Activated T-helper 1 cell treated with anti-CD3 and anti-CD28 coated beads, Interleukin-12 subunit alpha, Interleukin-12 subunit beta, Interleukin-2, Interleukin-4 antibody, amounts not matched to agents 30 ng/mL and 10 ng/mL and 1 ng/mL, durations not matched to agents 14 hours and 24 hours and 36 hours (primary cell): ENCODE data around the gene BCAS3. TPM values are rescaled to one million over a fixed set of nuclear protein-coding genes. Genes with fewer than 3 reads are reported as not detected.

Experiments used
- DNase-seq: peaks from one replicate; pipeline ENCODE4 v3.0.0; 2021; ENCODE audit warnings: low spot score
- H3K27ac Mint-ChIP-seq: one replicate; pipeline ENCODE4 v1.8.0; 2021; ENCODE audit warnings: mild to moderate bottlenecking, mixed read lengths
- H3K27me3 Mint-ChIP-seq: one replicate; pipeline ENCODE4 v1.8.0; 2022; ENCODE audit warnings: mild to moderate bottlenecking, moderate library complexity, mixed read lengths; ENCODE audit not compliant: insufficient read depth
- H3K36me3 Mint-ChIP-seq: one replicate; pipeline ENCODE4 v1.8.0; 2021; ENCODE audit warnings: low read depth, mixed read lengths
- H3K4me1 Mint-ChIP-seq: one replicate; pipeline ENCODE4 v1.8.0; 2021; ENCODE audit warnings: low read depth, mixed read lengths
- H3K4me3 Mint-ChIP-seq: one replicate; pipeline ENCODE4 v1.8.0; 2021; ENCODE audit warnings: mild to moderate bottlenecking, moderate library complexity, mixed read lengths
- H3K9me3 Mint-ChIP-seq: one replicate; pipeline ENCODE4 v1.8.0; 2021; ENCODE audit warnings: mixed read lengths
- intact Hi-C: fragments of 100-400 bp; cut with micrococcal nuclease; formaldehyde crosslinking; loops from one replicate; pipeline ENCODE4 v1.15.1; 2024
- total RNA-seq: library from RNA; stranded (reverse); gene quantifications from 2 replicates; pipeline ENCODE4 v1.2.3, GENCODE V29; 2022

The BCAS3 gene
- total RNA-seq, 1 donor from 2014 or later, result 8.3 TPM

- Mint-ChIP-seq H3K27ac (no peak overlapping the region), H3K36me3 (no peaks in the 10 kb centered on the region), H3K4me1 (no peaks in the 10 kb centered on the region), H3K4me3 (no peak overlapping the region), H3K9me3 (no peaks in the 10 kb centered on the region), H3K27me3 (peaks cover 2% of the 10 kb centered on the region)
- DNase-seq, result no peak
- intact Hi-C loops, result no loop called here
These were observed 522.0 kb downstream of the BCAS3 start for GRCh38 chr17:61199431-61200338.

DNA sequence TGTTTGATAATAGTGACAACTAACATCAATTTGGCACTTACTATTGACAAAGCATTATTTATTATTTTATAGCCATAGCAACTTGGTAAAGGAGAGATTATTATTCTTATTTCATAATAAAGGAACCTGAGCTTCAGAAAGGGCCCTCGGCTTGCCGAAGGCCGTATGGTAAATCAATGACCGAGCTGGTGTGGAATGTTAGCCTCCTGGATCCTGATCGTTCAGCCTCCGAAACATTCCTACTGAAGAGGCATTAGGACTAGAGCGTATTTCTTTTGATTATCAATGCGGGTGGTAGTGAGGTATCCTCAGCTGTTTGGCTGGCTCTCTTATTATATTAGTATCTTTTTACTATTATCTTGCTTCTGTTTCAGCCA is 522.7 kb downstream of the BCAS3 start:
- peaks cover 2% of the 10 kb centered on the region for H3K27me3 Mint-ChIP-seq
- H3K27ac Mint-ChIP-seq, result no peak overlapping the region
- no peaks in the 10 kb centered on the region for H3K4me1 Mint-ChIP-seq
- DNase-seq, result no peak
- no peaks in the 10 kb centered on the region for H3K36me3 Mint-ChIP-seq
- H3K4me3 Mint-ChIP-seq, result no peak overlapping the region
- no peaks in the 10 kb centered on the region for H3K9me3 Mint-ChIP-seq
- intact Hi-C loops, result no loop called here

- Mint-ChIP-seq H3K27ac (no peak overlapping the region), H3K9me3 (no peaks in the 10 kb centered on the region), H3K4me3 (no peak overlapping the region), H3K36me3 (no peaks in the 10 kb centered on the region), H3K4me1 (no peaks in the 10 kb centered on the region), H3K27me3 (peaks cover 2% of the 10 kb centered on the region)
- no peak for DNase-seq
- intact Hi-C loops, result no loop called here
These were observed 523.6 kb downstream of the BCAS3 start for GRCh38 chr17:61201211-61201610.

DNA sequence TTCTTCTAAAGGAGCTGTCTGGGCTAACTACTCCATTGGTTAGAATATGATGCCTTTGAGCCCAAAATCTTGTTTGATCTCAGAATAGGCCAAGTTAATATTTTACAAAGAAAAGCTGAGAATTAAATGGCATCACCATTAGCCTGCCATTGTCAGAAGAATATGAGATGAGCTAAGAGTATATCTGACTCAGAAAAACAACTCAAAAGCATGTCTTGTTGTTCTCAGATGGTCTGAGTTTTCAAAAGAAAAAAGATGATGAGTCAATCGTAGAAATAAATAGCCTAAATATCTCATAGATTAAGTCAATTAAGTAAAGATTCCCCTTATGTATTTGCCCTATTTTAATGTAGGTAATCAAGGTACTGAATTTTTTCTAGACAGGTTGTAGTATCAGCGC is 524.9 kb downstream of the BCAS3 start:
- H3K36me3 Mint-ChIP-seq, result no peaks in the 10 kb centered on the region
- no peak overlapping the region for H3K4me3 Mint-ChIP-seq
- no peak for DNase-seq

GRCh38 chr17:61203671-61204131 is 526.0 kb downstream of the BCAS3 start:
- Mint-ChIP-seq H3K9me3 (no peaks in the 10 kb centered on the region), H3K4me3 (no peak overlapping the region), H3K27me3 (peaks cover 3% of the 10 kb centered on the region), H3K4me1 (peaks cover 5% of the 10 kb centered on the region), H3K27ac (no peak overlapping the region), H3K36me3 (no peaks in the 10 kb centered on the region)
- intact Hi-C loops, result no loop called here
- no peak for DNase-seq

More for the DNA sequence above, 524.9 kb downstream of the BCAS3 start:
- Mint-ChIP-seq H3K27ac (no peak overlapping the region), H3K9me3 (no peaks in the 10 kb centered on the region), H3K4me1 (no peaks in the 10 kb centered on the region), H3K27me3 (peaks cover 2% of the 10 kb centered on the region)
- intact Hi-C loops, result no loop called here

DNA sequence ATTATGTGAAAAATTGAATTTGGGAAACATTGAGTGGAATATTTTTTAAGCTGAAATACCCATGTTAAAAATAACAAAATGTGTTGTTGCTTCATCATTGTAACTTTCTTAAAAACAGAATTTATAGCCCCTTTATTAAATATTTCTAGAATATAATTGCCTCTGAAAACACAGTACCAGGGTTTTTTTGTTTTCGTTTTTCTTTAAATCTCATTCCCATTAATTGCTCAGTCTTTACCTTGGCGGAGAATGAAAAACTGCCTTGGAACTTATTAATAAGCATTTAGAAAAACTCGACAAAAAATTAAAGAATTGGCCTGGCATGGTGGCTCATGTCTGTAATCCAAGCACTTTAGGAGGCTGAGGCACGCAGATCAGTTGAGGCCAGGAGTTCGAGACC is 526.8 kb downstream of the BCAS3 start:
- no peaks in the 10 kb centered on the region for H3K9me3 Mint-ChIP-seq
- H3K27me3 Mint-ChIP-seq, result peaks cover 8% of the 10 kb centered on the region
- H3K27ac Mint-ChIP-seq, result no peak overlapping the region
- intact Hi-C loops, result no loop called here
- H3K4me1 Mint-ChIP-seq, result peaks cover 5% of the 10 kb centered on the region
- no peak overlapping the region for H3K4me3 Mint-ChIP-seq
- no peak for DNase-seq
- no peaks in the 10 kb centered on the region for H3K36me3 Mint-ChIP-seq

GRCh38 chr17:61205401-61205800 is 527.8 kb downstream of the BCAS3 start:
- Mint-ChIP-seq H3K27ac (no peak overlapping the region), H3K4me3 (no peak overlapping the region), H3K27me3 (peaks cover 11% of the 10 kb centered on the region), H3K4me1 (peaks cover 5% of the 10 kb centered on the region), H3K36me3 (peaks cover under 1% of the 10 kb centered on the region), H3K9me3 (no peaks in the 10 kb centered on the region)
- DNase-seq, result no peak
- intact Hi-C loops, result no loop called here

DNA sequence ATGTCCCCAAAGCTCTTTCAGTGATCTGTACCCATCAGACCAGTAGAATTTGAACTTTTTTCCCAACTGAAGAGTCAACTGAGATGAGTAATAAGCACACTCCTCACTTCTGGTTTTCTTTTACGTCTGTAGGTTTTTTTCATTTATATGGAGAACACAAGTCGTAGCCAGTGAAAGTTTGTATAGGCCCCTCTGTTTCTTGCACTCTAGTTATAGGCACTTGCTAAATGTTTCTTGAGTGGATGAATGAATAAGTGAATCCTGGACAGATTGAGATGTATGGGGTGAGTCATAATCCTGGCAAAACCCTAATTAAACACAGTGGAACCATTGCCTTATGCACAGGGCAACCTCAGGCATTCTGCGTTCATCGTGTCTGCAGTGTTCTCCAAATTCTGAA is 528.3 kb downstream of the BCAS3 start:
- Mint-ChIP-seq H3K9me3 (no peaks in the 10 kb centered on the region), H3K27ac (no peak overlapping the region), H3K36me3 (peaks cover 2% of the 10 kb centered on the region), H3K27me3 (peaks cover 11% of the 10 kb centered on the region), H3K4me3 (no peak overlapping the region), H3K4me1 (peaks cover 5% of the 10 kb centered on the region)
- DNase-seq, result no peak
- intact Hi-C loops, result no loop called here

DNA sequence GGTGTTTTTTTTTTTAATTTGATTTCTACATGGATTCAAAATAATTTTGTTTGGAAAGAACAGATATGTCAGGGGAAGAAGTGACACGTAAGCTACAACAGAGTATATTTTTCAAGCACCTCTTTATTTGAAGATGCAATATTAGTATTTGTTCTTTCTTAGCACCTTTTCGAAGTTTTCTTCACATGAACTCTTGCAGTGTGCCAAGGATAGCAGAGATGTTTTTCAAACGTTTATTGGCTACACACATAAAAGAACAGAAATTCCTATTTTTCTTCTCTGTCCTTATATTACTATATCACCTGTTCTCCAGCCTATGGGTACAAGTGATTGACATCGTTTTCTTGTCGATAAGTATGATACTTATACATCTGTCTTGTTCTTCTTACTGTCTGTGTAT is 529.3 kb downstream of the BCAS3 start:
- peaks cover 15% of the 10 kb centered on the region for H3K27me3 Mint-ChIP-seq
- no peaks in the 10 kb centered on the region for H3K9me3 Mint-ChIP-seq
- no peak overlapping the region for H3K4me3 Mint-ChIP-seq
- no peak for DNase-seq
- intact Hi-C loops, result no loop called here
- no peak overlapping the region for H3K27ac Mint-ChIP-seq
- peaks cover 2% of the 10 kb centered on the region for H3K36me3 Mint-ChIP-seq
- H3K4me1 Mint-ChIP-seq, result peaks cover 12% of the 10 kb centered on the region

GRCh38 chr17:61208301-61209105 is 530.9 kb downstream of the BCAS3 start:
- Mint-ChIP-seq H3K27me3 (peaks cover 15% of the 10 kb centered on the region), H3K36me3 (peaks cover 2% of the 10 kb centered on the region), H3K4me1 (peaks cover 12% of the 10 kb centered on the region), H3K9me3 (no peaks in the 10 kb centered on the region), H3K27ac (no peak overlapping the region), H3K4me3 (no peak overlapping the region)
- DNase-seq, result no peak
- intact Hi-C loops, result no loop called here

DNA sequence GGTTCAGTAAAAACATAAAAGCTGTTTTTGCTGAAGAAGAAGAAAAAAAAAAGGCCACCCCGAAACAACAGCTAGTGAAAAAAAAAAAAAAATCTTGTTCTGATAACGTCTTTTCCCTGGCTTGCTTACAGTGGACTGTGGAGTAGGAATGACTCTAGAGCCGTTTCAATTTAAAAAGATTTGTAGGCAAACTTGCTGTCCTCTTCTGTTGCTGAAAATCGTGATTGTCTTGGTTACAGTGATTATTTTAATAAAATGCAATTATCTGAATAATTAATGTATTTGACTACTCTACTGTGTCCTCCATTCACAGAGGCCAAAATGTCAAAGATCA is 531.4 kb downstream of the BCAS3 start:
- Mint-ChIP-seq H3K27me3 (peaks cover 15% of the 10 kb centered on the region), H3K4me3 (no peak overlapping the region), H3K27ac (no peak overlapping the region), H3K4me1 (peaks cover 12% of the 10 kb centered on the region), H3K9me3 (no peaks in the 10 kb centered on the region), H3K36me3 (peaks cover 2% of the 10 kb centered on the region)
- no peak for DNase-seq
- intact Hi-C loops, result no loop called here

- peaks cover 2% of the 10 kb centered on the region for H3K36me3 Mint-ChIP-seq
- H3K27me3 Mint-ChIP-seq, result peaks cover 15% of the 10 kb centered on the region
- intact Hi-C loops, result no loop called here
- no peak overlapping the region for H3K27ac Mint-ChIP-seq
- H3K9me3 Mint-ChIP-seq, result no peaks in the 10 kb centered on the region
- no peak for DNase-seq
- peaks cover 12% of the 10 kb centered on the region for H3K4me1 Mint-ChIP-seq
- no peak overlapping the region for H3K4me3 Mint-ChIP-seq
These were observed 531.9 kb downstream of the BCAS3 start for GRCh38 chr17:61209525-61209924.

DNA sequence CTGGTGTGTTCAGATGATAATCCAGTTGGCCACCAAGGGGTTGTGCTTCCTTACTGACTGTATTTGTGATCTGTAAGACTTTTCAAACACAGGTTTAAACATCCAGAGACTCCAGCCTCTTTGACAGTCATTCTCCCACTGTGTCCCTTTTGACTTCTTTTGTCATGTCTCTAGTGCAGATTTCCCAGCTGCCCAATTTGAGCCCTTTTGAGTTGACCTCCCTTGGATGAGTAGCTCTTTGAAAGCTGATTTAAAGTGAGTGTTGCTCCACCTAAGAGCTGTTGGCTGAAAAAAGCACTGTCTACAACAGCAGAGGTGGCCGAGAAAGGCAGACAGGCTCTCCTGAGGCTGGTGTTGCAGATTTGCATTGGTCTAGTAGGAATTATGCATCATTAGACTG is 533.6 kb downstream of the BCAS3 start:
- peaks cover 18% of the 10 kb centered on the region for H3K4me1 Mint-ChIP-seq

More for the DNA sequence above, 533.6 kb downstream of the BCAS3 start:
- intact Hi-C loops, result no loop called here
- H3K27me3 Mint-ChIP-seq, result peaks cover 15% of the 10 kb centered on the region
- H3K27ac Mint-ChIP-seq, result no peak overlapping the region
- no peak overlapping the region for H3K4me3 Mint-ChIP-seq
- H3K9me3 Mint-ChIP-seq, result no peaks in the 10 kb centered on the region
- DNase-seq, result no peak
- peaks cover 2% of the 10 kb centered on the region for H3K36me3 Mint-ChIP-seq
